ENCODE measurements around the gene EMC8.

DNA sequence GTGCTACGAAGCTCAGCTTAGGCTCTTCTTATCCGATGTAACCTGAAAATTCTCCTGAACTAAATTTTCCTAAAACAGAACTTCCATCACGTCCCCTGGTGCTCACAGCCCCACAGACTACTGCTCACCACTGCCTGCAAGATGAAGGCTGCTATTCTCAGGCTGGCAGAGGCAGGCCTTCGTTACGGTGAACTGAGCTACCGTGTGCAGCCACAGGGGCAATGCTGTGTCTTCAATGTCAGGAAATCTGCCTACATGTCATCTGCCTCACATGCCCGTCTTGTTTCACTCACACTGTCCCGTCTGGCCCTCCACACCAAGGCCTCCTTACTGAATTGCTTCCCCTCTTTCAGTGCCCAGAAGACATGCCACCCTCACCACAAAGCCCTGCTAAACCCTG lies 15.9 kb downstream of the EMC8 start:
- TF ChIP-seq, protein P1, sequence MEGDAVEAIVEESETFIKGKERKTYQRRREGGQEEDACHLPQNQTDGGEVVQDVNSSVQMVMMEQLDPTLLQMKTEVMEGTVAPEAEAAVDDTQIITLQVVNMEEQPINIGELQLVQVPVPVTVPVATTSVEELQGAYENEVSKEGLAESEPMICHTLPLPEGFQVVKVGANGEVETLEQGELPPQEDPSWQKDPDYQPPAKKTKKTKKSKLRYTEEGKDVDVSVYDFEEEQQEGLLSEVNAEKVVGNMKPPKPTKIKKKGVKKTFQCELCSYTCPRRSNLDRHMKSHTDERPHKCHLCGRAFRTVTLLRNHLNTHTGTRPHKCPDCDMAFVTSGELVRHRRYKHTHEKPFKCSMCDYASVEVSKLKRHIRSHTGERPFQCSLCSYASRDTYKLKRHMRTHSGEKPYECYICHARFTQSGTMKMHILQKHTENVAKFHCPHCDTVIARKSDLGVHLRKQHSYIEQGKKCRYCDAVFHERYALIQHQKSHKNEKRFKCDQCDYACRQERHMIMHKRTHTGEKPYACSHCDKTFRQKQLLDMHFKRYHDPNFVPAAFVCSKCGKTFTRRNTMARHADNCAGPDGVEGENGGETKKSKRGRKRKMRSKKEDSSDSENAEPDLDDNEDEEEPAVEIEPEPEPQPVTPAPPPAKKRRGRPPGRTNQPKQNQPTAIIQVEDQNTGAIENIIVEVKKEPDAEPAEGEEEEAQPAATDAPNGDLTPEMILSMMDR (IDR thresholded peaks at IDR 0.05; ENCODE audit: low read depth, low read length), result no peak
- no peak for TF ChIP-seq EZH2phosphoT487 (IDR thresholded peaks at IDR 0.05; ENCODE audit: low read depth)

All from OCI-LY3 (cell line).